PC-3 (cell line): ENCODE data around the gene PGP. TPM values are rescaled to one million over a fixed set of nuclear protein-coding genes. Genes with fewer than 3 reads are reported as not detected.

ENCODE experiments used
- ATAC-seq: fragments of 200-7000 bp; cut with Tn5 transposase; 2 replicates; pipeline ENCODE4 v1.9.1; 2020; ENCODE audit warnings: mild to moderate bottlenecking, moderate library complexity
- BruUV-seq: library from RNA; stranded (reverse); fragments of 400-500 nt; replicated peaks from 2 replicates; lab custom pipeline; 2021; lab: Mats Ljungman, UMichigan
- CTCF ChIA-PET: fragments of 300-600 bp; sonication (Branson Sonifier 250); formaldehyde crosslinking; loops from one replicate; lab custom pipeline; 2022; ENCODE audit warnings: antibody characterized with exemption; lab: Charles Lee
- POLR2A ChIA-PET: fragments of 300-600 bp; sonication (Branson Sonifier 250); formaldehyde crosslinking; loops from one replicate; lab custom pipeline; 2022; ENCODE audit warnings: antibody characterized with exemption; ENCODE audit not compliant: unreplicated experiment; lab: Charles Lee
- DNase-seq: peaks from one replicate; pipeline ENCODE4 v3.0.0-alpha.2; 2015
- H2AFZ ChIP-seq: fragments of 300-600 bp; sonication (generic); 2 replicates; pipeline ENCODE4 v1.6.0; 2016; ENCODE audit warnings: antibody characterized with exemption, low read length
- H3F3A ChIP-seq: fragments of 300-600 bp; sonication (generic); one replicate; pipeline ENCODE4 v1.6.0; 2017; ENCODE audit warnings: antibody characterized with exemption, low read length, control low read depth, mild to moderate bottlenecking; ENCODE audit not compliant: unreplicated experiment
- H3K27ac ChIP-seq: fragments of 300-600 bp; sonication (generic); 2 replicates; pipeline ENCODE4 v1.5.1; 2016; ENCODE audit warnings: mild to moderate bottlenecking, low read length
- H3K27me3 ChIP-seq: fragments of 300-600 bp; sonication (generic); 2 replicates; pipeline ENCODE4 v1.6.1; 2016; ENCODE audit warnings: low read length, mixed read lengths
- H3K36me3 ChIP-seq: fragments of 300-600 bp; sonication (generic); 2 replicates; pipeline ENCODE4 v1.6.1; 2016; ENCODE audit warnings: low read depth, mixed run types, low read length, mixed read lengths
- H3K4me1 ChIP-seq: fragments of 300-600 bp; sonication (generic); 2 replicates; pipeline ENCODE4 v1.5.1; 2016; ENCODE audit warnings: low read length; ENCODE audit not compliant: insufficient read depth
- H3K4me2 ChIP-seq: fragments of 300-600 bp; sonication (generic); 2 replicates; pipeline ENCODE4 v1.6.0; 2016; ENCODE audit warnings: low read length
- H3K4me3 ChIP-seq: fragments of 300-600 bp; sonication (generic); 2 replicates; pipeline ENCODE4 v1.5.1; 2016; ENCODE audit warnings: mild to moderate bottlenecking, low read length, mixed read lengths
- H3K79me2 ChIP-seq: fragments of 300-600 bp; sonication (generic); 2 replicates; pipeline ENCODE4 v1.6.1; 2017; ENCODE audit warnings: low read length, mixed read lengths
- H3K9ac ChIP-seq: fragments of 300-600 bp; sonication (generic); 2 replicates; pipeline ENCODE4 v1.6.0; 2016; ENCODE audit warnings: mild to moderate bottlenecking, low read length
- H3K9me2 ChIP-seq: fragments of 300-600 bp; sonication (generic); replicated peaks from 2 replicates; pipeline ENCODE4 v1.6.1; 2016; ENCODE audit warnings: mixed run types, low read length, mixed read lengths
- H3K9me3 ChIP-seq: fragments of 300-600 bp; sonication (generic); 2 replicates; pipeline ENCODE4 v1.6.1; 2016; ENCODE audit warnings: low read length, mixed read lengths
- H4K20me1 ChIP-seq: fragments of 300-600 bp; sonication (generic); 2 replicates; pipeline ENCODE4 v1.6.1; 2016; ENCODE audit warnings: low read length, mixed read lengths
- CTCF ChIP-seq: fragments of 300-600 bp; sonication (generic); conservative IDR thresholded peaks from 2 replicates; pipeline ENCODE4 v1.5.1; 2017; ENCODE audit warnings: antibody characterized with exemption, low read depth, mild to moderate bottlenecking, low read length
- EZH2 ChIP-seq: fragments of 300-600 bp; sonication (generic); IDR thresholded peaks from one replicate; pipeline ENCODE4 v1.6.1; 2017; ENCODE audit warnings: antibody characterized with exemption, mild to moderate bottlenecking, low read length; ENCODE audit not compliant: unreplicated experiment
- EZH2phosphoT487 ChIP-seq: fragments of 300-600 bp; sonication (generic); IDR thresholded peaks from 2 replicates; pipeline ENCODE4 v1.6.1; 2018; ENCODE audit warnings: mild to moderate bottlenecking, antibody characterized with exemption, low read length, borderline replicate concordance
- intact Hi-C: fragments of 100-400 bp; cut with micrococcal nuclease; formaldehyde crosslinking; loops from 2 replicates; pipeline ENCODE4 v1.9.0; 2023
- total RNA-seq: library from RNA; depleted of rRNA; stranded (reverse); fragments of >200 nt; gene quantifications from 2 replicates; pipeline ENCODE4 v1.2.3, GENCODE V29; 2014

Gene PGP
- total RNA-seq, 1 experiment from 2014 or later, result 46.0 TPM

- Histone ChIP-seq H3K9ac (peak overlapping the region; percentile 72), H4K20me1 (no peaks in the 10 kb centered on the region), H3K9me3 (no peaks in the 10 kb centered on the region), H3K4me1 (peaks cover 9% of the 10 kb centered on the region), H3K27ac (peak overlapping the region; percentile 67; the same call in 1 of the 2 replicates), H3K79me2 (peaks cover 26% of the 10 kb centered on the region), H3K4me3 (peak overlapping the region; percentile 81), H3K36me3 (peaks cover 13% of the 10 kb centered on the region; the same call in 1 of the 2 replicates), H3K4me2 (peak overlapping the region; percentile 85), H3K9me2 (no peaks in the 10 kb centered on the region), H2AFZ (no peak overlapping the region), H3K27me3 (no peaks in the 10 kb centered on the region), H3F3A (peaks cover 4% of the 10 kb centered on the region)
- DNase-seq, result no peak
- ChIA-PET CTCF (interaction anchor here (0.6 to 1.8 kb wide), 4 partner anchors 26 to 189 kb away, joined by 3 to 18 read pairs (median 5); no protein-coding TSS in a partner anchor), POLR2A (interaction anchor here (0.6 to 0.7 kb wide), 2 partner anchors 57 to 58 kb away, joined by 3 to 8 read pairs; no protein-coding TSS in a partner anchor)
- BruUV-seq, result TSS peak; percentile 68
- peak; percentile 10 for ATAC-seq
- TF ChIP-seq EZH2phosphoT487, result no peak
- TF ChIP-seq CTCF, result no peak
- TF ChIP-seq EZH2, result no peak
- intact Hi-C loops, result no loop called here
These were observed 36.1 kb upstream of the PGP start for GRCh38 chr16:2250652-2251295.

DNA sequence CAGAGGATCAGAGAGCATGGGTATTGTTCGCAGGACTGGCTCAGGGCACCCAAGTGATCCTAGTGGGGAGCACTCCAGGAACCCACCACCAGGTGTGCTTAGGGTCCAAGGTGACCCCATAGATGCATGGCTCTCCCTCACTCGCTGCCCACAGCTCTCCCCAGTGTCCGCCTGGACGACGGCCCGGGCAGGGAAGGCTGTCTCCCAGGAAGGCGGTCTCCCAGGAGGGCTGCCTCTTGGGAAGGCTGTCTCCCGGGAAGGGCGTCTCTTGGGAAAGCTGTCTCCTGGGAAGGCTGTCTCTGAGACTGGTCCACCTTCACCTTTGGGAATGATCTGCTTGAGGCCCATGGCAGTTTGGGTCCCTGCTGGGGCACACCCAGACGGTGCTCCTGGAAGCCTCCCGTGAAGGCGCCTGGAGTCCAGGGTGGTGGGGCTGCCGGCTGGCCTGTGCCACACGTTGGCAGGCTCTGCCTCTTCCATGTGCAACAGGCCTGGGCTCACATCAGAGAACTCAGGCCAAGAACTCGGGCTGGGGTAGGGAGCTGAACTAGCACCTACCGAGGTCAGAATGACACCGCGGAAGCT lies 31.8 kb upstream of the PGP start:
- no peaks in the 10 kb centered on the region for H3F3A ChIP-seq
- H3K4me2 ChIP-seq, result no peak overlapping the region
- no peaks in the 10 kb centered on the region for H3K27me3 ChIP-seq
- no peak overlapping the region for H3K4me3 ChIP-seq
- peaks cover 26% of the 10 kb centered on the region for H3K79me2 ChIP-seq
- CTCF ChIA-PET, result no interaction called here
- no peak overlapping the region for H3K27ac ChIP-seq
- H3K36me3 ChIP-seq, result peaks cover 7% of the 10 kb centered on the region; the same call in 1 of the 2 replicates
- no peak overlapping the region for H3K9ac ChIP-seq
- ATAC-seq, result no peak
- H3K9me3 ChIP-seq, result no peaks in the 10 kb centered on the region
- H3K9me2 ChIP-seq, result no peaks in the 10 kb centered on the region
- peaks cover 7% of the 10 kb centered on the region; the same call in 1 of the 2 replicates for H3K4me1 ChIP-seq
- POLR2A ChIA-PET, result no interaction called here
- no peaks in the 10 kb centered on the region for H4K20me1 ChIP-seq
- no peak for DNase-seq
- no peak for TF ChIP-seq EZH2phosphoT487
- TF ChIP-seq EZH2, result no peak
- TF ChIP-seq CTCF, result no peak
- intact Hi-C loops, result no loop called here
- no TSS peak for BruUV-seq
- no peak overlapping the region for H2AFZ ChIP-seq
